Neural cell (in vitro differentiated cells): ENCODE results near the gene ZNF761. TPM values are rescaled to one million over a fixed set of nuclear protein-coding genes. Genes with fewer than 3 reads are reported as not detected.
"Not testable (repeated sequence)": the region's sequence is repeated elsewhere in the genome, so short reads cannot be mapped to it uniquely, and the experiment has no call there.

Experiments used
- H2AFZ ChIP-seq: fragments of 200-600, 300-800 bp; sonication (generic), shearing (Covaris generic); 2 replicates; pipeline ENCODE4 v1.6.0; 2014; ENCODE audit warnings: low read depth, mild to moderate bottlenecking, antibody characterized with exemption, low read length, moderate library complexity
- H3F3A ChIP-seq: fragments of 200-600 bp; shearing (Covaris generic); 2 replicates; pipeline ENCODE4 v1.6.1; 2016; ENCODE audit warnings: mild to moderate bottlenecking, moderate library complexity, mixed read lengths, antibody characterized with exemption, low read length; ENCODE audit not compliant: insufficient read depth, poor library complexity, severe bottlenecking
- H3K27ac ChIP-seq: fragments of 200-600, 300-800 bp; sonication (generic), shearing (Covaris generic); 2 replicates; pipeline ENCODE4 v1.5.1; 2014; ENCODE audit warnings: mild to moderate bottlenecking, low read length, moderate library complexity
- H3K27me3 ChIP-seq: fragments of 300-800, 200-600 bp; sonication (generic), shearing (Covaris generic); 2 replicates; pipeline ENCODE4 v1.6.0; 2014; ENCODE audit warnings: mild to moderate bottlenecking, low read depth, low read length, moderate library complexity; ENCODE audit not compliant: insufficient read depth
- H3K36me3 ChIP-seq: fragments of 300-800, 200-600 bp; sonication (generic), shearing (Covaris generic); 2 replicates; pipeline ENCODE4 v1.5.1; 2014; ENCODE audit warnings: mild to moderate bottlenecking, antibody characterized with exemption, low read length, moderate library complexity; ENCODE audit not compliant: insufficient read depth
- H3K4me2 ChIP-seq: fragments of 300-800, 200-600 bp; sonication (generic), shearing (Covaris generic); 2 replicates; pipeline ENCODE4 v1.6.0; 2014; ENCODE audit warnings: mild to moderate bottlenecking, low read length
- H3K4me3 ChIP-seq: fragments of 300-800, 200-600 bp; sonication (generic), shearing (Covaris generic); 2 replicates; pipeline ENCODE4 v1.5.1; 2014; ENCODE audit warnings: mild to moderate bottlenecking, low read length, moderate library complexity
- H3K79me2 ChIP-seq: fragments of 200-600 bp; shearing (Covaris generic); replicated peaks from 2 replicates; pipeline ENCODE4 v1.6.0; 2014; ENCODE audit warnings: mild to moderate bottlenecking, low read length, moderate library complexity; ENCODE audit not compliant: insufficient read depth
- H3K9ac ChIP-seq: fragments of 300-800, 200-600 bp; sonication (generic), shearing (Covaris generic); 2 replicates; pipeline ENCODE4 v1.6.1; 2016; ENCODE audit warnings: mild to moderate bottlenecking, low read length, mixed read lengths
- H3K9me2 ChIP-seq: fragments of 200-600 bp; shearing (Covaris generic); 2 replicates; pipeline ENCODE4 v1.6.1; 2016; ENCODE audit warnings: mild to moderate bottlenecking, low read length, mixed read lengths; ENCODE audit not compliant: insufficient read depth
- H3K9me3 ChIP-seq: fragments of 200-600, 300-800 bp; sonication (generic), shearing (Covaris generic); 2 replicates; pipeline ENCODE4 v1.6.1; 2016; ENCODE audit warnings: mild to moderate bottlenecking, mixed run types, low read length, moderate library complexity, mixed read lengths
- H4K20me1 ChIP-seq: fragments of 200-600 bp; shearing (Covaris generic); 2 replicates; pipeline ENCODE4 v1.6.1; 2016; ENCODE audit warnings: mild to moderate bottlenecking, mixed run types; ENCODE audit not compliant: insufficient read depth
- EP300 ChIP-seq: fragments of 450-650 bp; conservative IDR thresholded peaks from 2 replicates; pipeline ENCODE4 v1.6.1; 2014; ENCODE audit warnings: antibody characterized with exemption, mild to moderate bottlenecking, moderate library complexity; ENCODE audit not compliant: poor library complexity, severe bottlenecking
- EZH2 ChIP-seq: fragments of 200-600, 300-800 bp; shearing (Covaris generic), sonication (generic); IDR thresholded peaks from 2 replicates; pipeline ENCODE4 v1.6.1; 2014; ENCODE audit warnings: antibody characterized with exemption, low read length, borderline replicate concordance, mild to moderate bottlenecking; ENCODE audit not compliant: insufficient read depth, poor library complexity, severe bottlenecking
- MXI1 ChIP-seq: fragments of 450-650 bp; conservative IDR thresholded peaks from 2 replicates; pipeline ENCODE4 v1.6.1; 2014; ENCODE audit warnings: antibody characterized with exemption, mild to moderate bottlenecking; ENCODE audit not compliant: poor library complexity, severe bottlenecking
- POLR2AphosphoS5 ChIP-seq: IDR thresholded peaks from 2 replicates; pipeline ENCODE4 v1.6.1; 2012
- RAD21 ChIP-seq: fragments of 450-650 bp; conservative IDR thresholded peaks from 2 replicates; pipeline ENCODE4 v1.6.1; 2014; ENCODE audit warnings: antibody characterized with exemption, mild to moderate bottlenecking, moderate library complexity
- SMC3 ChIP-seq: fragments of 450-650 bp; conservative IDR thresholded peaks from 2 replicates; pipeline ENCODE4 v1.6.1; 2014; ENCODE audit warnings: antibody characterized with exemption, mild to moderate bottlenecking, moderate library complexity; ENCODE audit not compliant: poor library complexity
- TAF1 ChIP-seq: IDR thresholded peaks from 2 replicates; pipeline ENCODE4 v1.6.1; 2012; ENCODE audit warnings: low read depth
- polyA plus RNA-seq: library from polyadenylated mRNA; depleted of rRNA; stranded (reverse); fragments of >200 nt; gene quantifications from 2 replicates; pipeline ENCODE4 v1.2.3, GENCODE V29; 2014
- TF ChIP-seq, protein P1 (sequence below): IDR thresholded peaks from 2 replicates; pipeline ENCODE4 v1.6.1; 2012; ENCODE audit warnings: borderline replicate concordance

ZNF761 gene
- polyA plus RNA-seq, 1 donor from 2014 or later = 16.8 TPM

GRCh38 chr19:53471916-53472315 is 40.1 kb downstream of the ZNF761 start:
- no peaks in the 10 kb centered on the region for H3K36me3 ChIP-seq
- H3K4me3 ChIP-seq = no peak overlapping the region
- TF ChIP-seq POLR2AphosphoS5 (no peak), RAD21 (no peak), TAF1 (no peak), EZH2 (no peak), EP300 (no peak), MXI1 (no peak), SMC3 (no peak)
- TF ChIP-seq, protein P1, sequence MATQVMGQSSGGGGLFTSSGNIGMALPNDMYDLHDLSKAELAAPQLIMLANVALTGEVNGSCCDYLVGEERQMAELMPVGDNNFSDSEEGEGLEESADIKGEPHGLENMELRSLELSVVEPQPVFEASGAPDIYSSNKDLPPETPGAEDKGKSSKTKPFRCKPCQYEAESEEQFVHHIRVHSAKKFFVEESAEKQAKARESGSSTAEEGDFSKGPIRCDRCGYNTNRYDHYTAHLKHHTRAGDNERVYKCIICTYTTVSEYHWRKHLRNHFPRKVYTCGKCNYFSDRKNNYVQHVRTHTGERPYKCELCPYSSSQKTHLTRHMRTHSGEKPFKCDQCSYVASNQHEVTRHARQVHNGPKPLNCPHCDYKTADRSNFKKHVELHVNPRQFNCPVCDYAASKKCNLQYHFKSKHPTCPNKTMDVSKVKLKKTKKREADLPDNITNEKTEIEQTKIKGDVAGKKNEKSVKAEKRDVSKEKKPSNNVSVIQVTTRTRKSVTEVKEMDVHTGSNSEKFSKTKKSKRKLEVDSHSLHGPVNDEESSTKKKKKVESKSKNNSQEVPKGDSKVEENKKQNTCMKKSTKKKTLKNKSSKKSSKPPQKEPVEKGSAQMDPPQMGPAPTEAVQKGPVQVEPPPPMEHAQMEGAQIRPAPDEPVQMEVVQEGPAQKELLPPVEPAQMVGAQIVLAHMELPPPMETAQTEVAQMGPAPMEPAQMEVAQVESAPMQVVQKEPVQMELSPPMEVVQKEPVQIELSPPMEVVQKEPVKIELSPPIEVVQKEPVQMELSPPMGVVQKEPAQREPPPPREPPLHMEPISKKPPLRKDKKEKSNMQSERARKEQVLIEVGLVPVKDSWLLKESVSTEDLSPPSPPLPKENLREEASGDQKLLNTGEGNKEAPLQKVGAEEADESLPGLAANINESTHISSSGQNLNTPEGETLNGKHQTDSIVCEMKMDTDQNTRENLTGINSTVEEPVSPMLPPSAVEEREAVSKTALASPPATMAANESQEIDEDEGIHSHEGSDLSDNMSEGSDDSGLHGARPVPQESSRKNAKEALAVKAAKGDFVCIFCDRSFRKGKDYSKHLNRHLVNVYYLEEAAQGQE = no peak
- H3F3A ChIP-seq = no peaks in the 10 kb centered on the region
- H3K9me3 ChIP-seq = no peaks in the 10 kb centered on the region
- no peak overlapping the region for H2AFZ ChIP-seq
- H3K9ac ChIP-seq = no peak overlapping the region
- H4K20me1 ChIP-seq = no peaks in the 10 kb centered on the region
- no peaks in the 10 kb centered on the region for H3K27me3 ChIP-seq
- H3K79me2 ChIP-seq = no peaks in the 10 kb centered on the region
- H3K4me2 ChIP-seq = no peak overlapping the region
- no peaks in the 10 kb centered on the region for H3K9me2 ChIP-seq
- H3K27ac ChIP-seq = no peak overlapping the region

DNA sequence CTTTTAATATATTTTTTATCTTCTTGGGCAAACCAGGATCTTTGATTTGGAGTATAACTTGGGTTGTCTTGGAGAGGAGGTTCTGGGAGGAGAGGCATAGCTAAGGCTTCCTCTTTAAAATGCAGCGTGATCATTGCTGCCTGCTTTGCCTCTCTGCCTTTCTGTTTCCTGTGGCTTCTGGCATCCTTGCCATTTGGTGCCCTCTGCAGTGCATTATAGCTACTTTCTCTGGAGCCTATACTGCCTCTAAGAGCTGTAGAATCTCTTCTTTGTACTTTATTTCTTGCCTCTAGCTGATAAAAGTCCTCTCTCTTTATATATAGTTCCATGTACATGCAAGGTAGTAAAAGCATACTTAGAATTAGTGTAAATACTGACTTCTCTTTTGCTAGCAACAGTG is 43.0 kb downstream of the ZNF761 start:
- not testable (repeated sequence) for H3K27me3 ChIP-seq, H3K27ac ChIP-seq, H3K4me3 ChIP-seq, H4K20me1 ChIP-seq, H3K9me2 ChIP-seq, H2AFZ ChIP-seq, H3K9me3 ChIP-seq, H3F3A ChIP-seq, H3K79me2 ChIP-seq, H3K36me3 ChIP-seq, H3K4me2 ChIP-seq, H3K9ac ChIP-seq

- not testable (repeated sequence) for H3K79me2 ChIP-seq, H3K27me3 ChIP-seq, H2AFZ ChIP-seq, H3K4me2 ChIP-seq, H3K36me3 ChIP-seq, H3F3A ChIP-seq, H3K9me3 ChIP-seq, H3K4me3 ChIP-seq, H4K20me1 ChIP-seq, H3K9ac ChIP-seq, H3K27ac ChIP-seq, H3K9me2 ChIP-seq
These were observed 43.7 kb downstream of the ZNF761 start for GRCh38 chr19:53475470-53475869.

GRCh38 chr19:53483751-53484150 is 52.0 kb downstream of the ZNF761 start:
- H3K4me3 ChIP-seq, H3K9ac ChIP-seq, H3F3A ChIP-seq: not testable (repeated sequence)

More at GRCh38 chr19:53483751-53484150, 52.0 kb downstream of the ZNF761 start:
- H3K9me3 ChIP-seq, H3K36me3 ChIP-seq, H3K27ac ChIP-seq, H3K27me3 ChIP-seq, H3K4me2 ChIP-seq, H4K20me1 ChIP-seq, H3K9me2 ChIP-seq, H3K79me2 ChIP-seq, H2AFZ ChIP-seq: not testable (repeated sequence)
